ENCODE data around the gene IL5. TPM values are rescaled to one million over a fixed set of nuclear protein-coding genes. Genes with fewer than 3 reads are reported as not detected.

Gene IL5
- total and polyA plus RNA-seq, 2 of the 4 experiments (the other 2 are of a cell fraction), result not detected

- Histone ChIP-seq H3K27me3 (ENCODE audit: control insufficient read depth, insufficient read depth, low read length) (peaks cover 13% of the 10 kb centered on the region), H2AK5ac (ENCODE audit: low read depth, low read length) (peak overlapping the region; percentile 1; the same call in 1 of the 2 replicates), H4K5ac (ENCODE audit: low read depth, low read length) (no peak overlapping the region), H3K23ac (ENCODE audit: low read depth, low read length) (no peak overlapping the region), H3K56ac (ENCODE audit: extremely low read depth, insufficient read depth, low read length) (no peak overlapping the region), H2BK5ac (ENCODE audit: low read depth, low read length, poor library complexity, severe bottlenecking) (no peak overlapping the region), H3K79me1 (ENCODE audit: low read depth in 1 of 2, low read length in 2 of 2) (no peaks in the 10 kb centered on the region), H3K9me1 (ENCODE audit: insufficient read depth, low read length) (no peaks in the 10 kb centered on the region), H2BK20ac (ENCODE audit: low read depth, low read length) (peak overlapping the region; percentile 50; the same call in 1 of the 2 replicates), H3K14ac (replicated peaks; ENCODE audit: low read depth, low read length) (no peak overlapping the region), H3K4me1 (ENCODE audit: control insufficient read depth, insufficient read depth, low read length) (peaks cover 1% of the 10 kb centered on the region; the same call in 1 of the 2 replicates), H4K91ac (ENCODE audit: insufficient read depth, low read depth, low read length) (no peak overlapping the region), H3K4me2 (ENCODE audit: low read depth, low read length) (peak overlapping the region; percentile 78), H4K20me1 (ENCODE audit: insufficient read depth, low read length) (no peaks in the 10 kb centered on the region), H3K9me3 (ENCODE audit: control insufficient read depth, insufficient read depth, low read length) (no peaks in the 10 kb centered on the region), H3K9ac (ENCODE audit: low read depth, low read length) (no peak overlapping the region), H2BK120ac (ENCODE audit: low read depth, low read length) (no peak overlapping the region), H2BK15ac (ENCODE audit: low read depth, low read length) (no peak overlapping the region), H3K27ac (ENCODE audit: insufficient read depth, low read length) (no peak overlapping the region), H3K4me3 (ENCODE audit: insufficient read depth, low read depth, low read length) (no peak overlapping the region), H2AFZ (replicated peaks; ENCODE audit: low read length, poor library complexity) (peak overlapping the region; percentile 76), H3K4ac (ENCODE audit: low read depth, low read length) (no peak overlapping the region), H3K36me3 (ENCODE audit: control insufficient read depth, insufficient read depth, low read length) (no peaks in the 10 kb centered on the region), H2AK9ac (replicated peaks; ENCODE audit: low read depth, low read length, poor library complexity) (no peak overlapping the region), H4K8ac (ENCODE audit: low read depth in 2 of 2, low read length in 2 of 2) (no peak overlapping the region), H3K18ac (ENCODE audit: low read depth, low read length) (no peak overlapping the region)
- intact Hi-C loops (cut with micrococcal nuclease) (loop anchor here (5.0 to 10.0 kb wide), 2 partner anchors 178 to 296 kb away; no protein-coding TSS in a partner anchor), in situ Hi-C loops (cut with MboI; ENCODE audit: low sequenced_read_pairs) (loop anchor here (10.0 kb wide), 1 partner anchor 188 kb away; no protein-coding TSS in a partner anchor), dilution Hi-C loops (cut with HindIII; ENCODE audit: low sequenced_read_pairs, unreplicated experiment) (no loop called here)
- POLR2A ChIA-PET (ENCODE audit: unreplicated experiment), result no interaction called here
- CTCF ChIA-PET, result interaction anchor here (0.6 to 2.1 kb wide), 8 partner anchors 10 to 223 kb away, joined by 3 to 8 read pairs (median 3); no protein-coding TSS in a partner anchor
- DNase-seq (peak; percentile 50), ATAC-seq (ENCODE audit: low read depth) (peak; percentile 95)
- peak; percentile 61 for TF ChIP-seq SMC3 (IDR thresholded peaks at IDR 0.05; ENCODE audit: low read depth, low read length)
- TF ChIP-seq RAD21 (IDR thresholded peaks at IDR 0.05; ENCODE audit: low read length), result peak; percentile 72
- no peak for TF ChIP-seq RCOR1 (IDR thresholded peaks at IDR 0.05; ENCODE audit: insufficient replicate concordance, low read length)
- TF ChIP-seq CTCF (conservative IDR thresholded peaks at IDR 0.05; ENCODE audit: low read depth, low read length), result peak; percentile 74
- 10% methylated on average over 2 of the region's 11 CpGs; no CpG with 5 or more reads in 1 of the 2 experiments for WGBS, 2 experiments (ENCODE audit: extremely low coverage in 2 of 2, insufficient read length in 1 of 2)
- BruUV-seq (replicated peaks), result no TSS peak
These were observed 16.9 kb downstream of the IL5 start for GRCh38 chr5:132526290-132526973.

All from IMR-90 (cell line).